OCI-LY1 (cell line): Measurements from ENCODE around the gene RADIL.

Experiments
- CTCF ChIP-seq: fragments of 200-600 bp; sonication (generic), shearing (Covaris generic); IDR thresholded peaks from 2 replicates; pipeline ENCODE4 v1.5.1; 2017; ENCODE audit warnings: mild to moderate bottlenecking, antibody characterized with exemption, low read length, moderate library complexity, mixed read lengths
- EZH2 ChIP-seq: fragments of 200-600 bp; sonication (generic), shearing (Covaris generic); IDR thresholded peaks from 2 replicates; pipeline ENCODE4 v1.8.0; 2017; ENCODE audit warnings: borderline replicate concordance, mixed run types, mild to moderate bottlenecking, antibody characterized with exemption, low read length, moderate library complexity, mixed read lengths

- TF ChIP-seq CTCF (no peak), EZH2 (no peak)
Observed at GRCh38 chr7:4809091-4809591, 74.4 kb downstream of the RADIL start.
